SU-DHL-6 (cell line): ENCODE data around the gene TLR8.

Source experiments
- EZH2phosphoT487 ChIP-seq: fragments of 200-600 bp; sonication (generic), shearing (Covaris generic); conservative IDR thresholded peaks from 2 replicates; pipeline ENCODE4 v1.6.1; 2018; ENCODE audit warnings: mild to moderate bottlenecking, antibody characterized with exemption, low read length, moderate library complexity, mixed read lengths
- TF ChIP-seq, protein P1 (sequence below): fragments of 200-600 bp; sonication (generic); IDR thresholded peaks from one replicate; pipeline ENCODE4 v1.5.1; 2017; ENCODE audit warnings: antibody characterized with exemption, mild to moderate bottlenecking, low read length, moderate library complexity; ENCODE audit not compliant: insufficient read depth, poor library complexity, severe bottlenecking

DNA sequence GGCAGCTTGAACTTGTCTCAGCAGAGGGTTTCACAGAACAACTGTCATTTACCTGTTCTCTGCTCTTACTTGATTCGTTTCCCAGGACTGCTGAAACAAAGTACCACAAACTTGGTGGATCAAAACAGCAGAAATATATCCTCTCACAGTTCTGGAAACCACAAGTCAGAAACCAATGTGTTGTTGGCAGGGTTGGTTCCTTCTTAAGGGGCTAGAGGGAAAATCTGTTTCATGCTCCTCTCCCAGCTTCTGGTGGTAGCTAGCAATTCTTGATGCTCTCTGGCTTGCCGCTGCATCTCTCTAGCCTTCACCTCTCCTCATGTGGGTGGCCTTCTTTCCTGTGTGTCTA lies 4.7 kb downstream of the TLR8 start:
- TF ChIP-seq, protein P1, sequence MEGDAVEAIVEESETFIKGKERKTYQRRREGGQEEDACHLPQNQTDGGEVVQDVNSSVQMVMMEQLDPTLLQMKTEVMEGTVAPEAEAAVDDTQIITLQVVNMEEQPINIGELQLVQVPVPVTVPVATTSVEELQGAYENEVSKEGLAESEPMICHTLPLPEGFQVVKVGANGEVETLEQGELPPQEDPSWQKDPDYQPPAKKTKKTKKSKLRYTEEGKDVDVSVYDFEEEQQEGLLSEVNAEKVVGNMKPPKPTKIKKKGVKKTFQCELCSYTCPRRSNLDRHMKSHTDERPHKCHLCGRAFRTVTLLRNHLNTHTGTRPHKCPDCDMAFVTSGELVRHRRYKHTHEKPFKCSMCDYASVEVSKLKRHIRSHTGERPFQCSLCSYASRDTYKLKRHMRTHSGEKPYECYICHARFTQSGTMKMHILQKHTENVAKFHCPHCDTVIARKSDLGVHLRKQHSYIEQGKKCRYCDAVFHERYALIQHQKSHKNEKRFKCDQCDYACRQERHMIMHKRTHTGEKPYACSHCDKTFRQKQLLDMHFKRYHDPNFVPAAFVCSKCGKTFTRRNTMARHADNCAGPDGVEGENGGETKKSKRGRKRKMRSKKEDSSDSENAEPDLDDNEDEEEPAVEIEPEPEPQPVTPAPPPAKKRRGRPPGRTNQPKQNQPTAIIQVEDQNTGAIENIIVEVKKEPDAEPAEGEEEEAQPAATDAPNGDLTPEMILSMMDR: no peak
- TF ChIP-seq EZH2phosphoT487: no peak
